ENCODE measurements around the gene CNTFR.

DNA sequence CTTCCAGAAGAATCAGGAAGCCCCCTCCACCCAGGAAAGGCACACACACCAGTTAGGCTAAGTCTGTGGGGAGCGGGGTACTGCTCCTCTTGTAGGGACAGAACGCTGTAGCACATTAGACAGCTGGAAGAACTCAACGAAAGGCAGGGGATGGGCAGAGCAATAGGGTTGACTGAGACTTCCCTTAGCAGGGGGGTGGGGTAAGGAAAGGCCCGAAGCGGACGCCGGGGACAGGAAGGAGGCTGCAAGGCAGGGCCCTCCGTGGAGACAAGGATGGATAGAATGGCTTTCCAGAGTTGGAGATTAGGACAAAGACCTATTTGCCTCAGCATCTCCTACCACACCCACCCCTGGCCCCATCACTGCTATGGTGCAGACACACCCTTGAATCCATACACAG lies 14.3 kb downstream of the CNTFR start:
- TF ChIP-seq, protein P1, sequence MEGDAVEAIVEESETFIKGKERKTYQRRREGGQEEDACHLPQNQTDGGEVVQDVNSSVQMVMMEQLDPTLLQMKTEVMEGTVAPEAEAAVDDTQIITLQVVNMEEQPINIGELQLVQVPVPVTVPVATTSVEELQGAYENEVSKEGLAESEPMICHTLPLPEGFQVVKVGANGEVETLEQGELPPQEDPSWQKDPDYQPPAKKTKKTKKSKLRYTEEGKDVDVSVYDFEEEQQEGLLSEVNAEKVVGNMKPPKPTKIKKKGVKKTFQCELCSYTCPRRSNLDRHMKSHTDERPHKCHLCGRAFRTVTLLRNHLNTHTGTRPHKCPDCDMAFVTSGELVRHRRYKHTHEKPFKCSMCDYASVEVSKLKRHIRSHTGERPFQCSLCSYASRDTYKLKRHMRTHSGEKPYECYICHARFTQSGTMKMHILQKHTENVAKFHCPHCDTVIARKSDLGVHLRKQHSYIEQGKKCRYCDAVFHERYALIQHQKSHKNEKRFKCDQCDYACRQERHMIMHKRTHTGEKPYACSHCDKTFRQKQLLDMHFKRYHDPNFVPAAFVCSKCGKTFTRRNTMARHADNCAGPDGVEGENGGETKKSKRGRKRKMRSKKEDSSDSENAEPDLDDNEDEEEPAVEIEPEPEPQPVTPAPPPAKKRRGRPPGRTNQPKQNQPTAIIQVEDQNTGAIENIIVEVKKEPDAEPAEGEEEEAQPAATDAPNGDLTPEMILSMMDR (IDR thresholded peaks at IDR 0.05) = no peak
- TF ChIP-seq EZH2 (IDR thresholded peaks at IDR 0.05; ENCODE audit: borderline replicate concordance, insufficient read depth, low read depth, low read length, poor library complexity, severe bottlenecking) = no peak

All from B cell (primary cell).